HG03575 (cell line): ENCODE results near the gene ZNF586.
"Not testable (repeated sequence)": the region's sequence is repeated elsewhere in the genome, so short reads cannot be mapped to it uniquely, and the experiment has no call there.

Source experiments
- ATAC-seq: cut with Tn5 transposase; IDR thresholded peaks from one replicate; pipeline ENCODE4 v1.9.1; 2021; ENCODE audit not compliant: unreplicated experiment, insufficient number of reproducible peaks, low FRiP score; ENCODE audit errors: extremely low read depth

Gene ZNF586

DNA sequence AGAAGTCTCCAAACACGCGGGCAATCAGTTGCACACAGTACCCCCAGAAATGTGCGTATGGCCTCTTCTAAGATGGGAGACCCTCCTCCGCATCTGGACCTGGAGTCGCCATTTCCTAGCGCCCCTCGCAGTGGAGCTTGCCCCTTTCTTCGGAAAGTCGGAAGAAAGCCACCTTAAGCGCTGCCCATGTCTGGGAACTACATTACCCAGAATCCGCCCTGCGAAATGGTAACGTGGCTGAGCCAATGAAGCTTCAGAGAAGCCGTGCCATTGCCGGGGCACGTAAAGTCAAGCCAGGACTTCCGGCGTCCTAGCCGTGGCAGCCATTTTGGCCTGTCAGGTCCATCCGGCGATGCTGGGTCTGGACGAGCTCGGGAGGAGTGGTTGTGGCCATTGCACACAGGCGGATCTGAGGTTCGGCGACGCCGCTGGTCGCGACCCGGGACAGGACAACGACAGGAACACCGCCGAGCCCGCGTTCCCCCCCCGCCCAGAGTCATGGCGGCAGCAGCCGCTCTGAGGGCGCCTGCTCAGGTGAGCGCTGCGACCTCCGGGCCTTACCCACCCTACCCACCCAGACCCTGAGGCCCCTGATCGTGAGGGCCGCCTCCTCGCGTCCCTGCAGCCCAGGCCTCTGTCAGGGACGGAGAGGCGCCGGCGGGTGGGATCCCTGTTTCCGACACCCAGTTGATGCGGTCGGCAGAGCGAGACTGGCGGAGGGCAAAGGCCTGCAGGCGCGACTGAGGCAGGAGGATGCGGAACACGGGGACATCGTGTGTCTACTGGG lies at the start of gene ZNF586:
Gene ZNF586, plus strand, starts transcription at position 332 of the 787 bp plus-strand sequence. Its CDS starts 167 bp downstream, at position 499.
- peak; percentile 87 for ATAC-seq

DNA sequence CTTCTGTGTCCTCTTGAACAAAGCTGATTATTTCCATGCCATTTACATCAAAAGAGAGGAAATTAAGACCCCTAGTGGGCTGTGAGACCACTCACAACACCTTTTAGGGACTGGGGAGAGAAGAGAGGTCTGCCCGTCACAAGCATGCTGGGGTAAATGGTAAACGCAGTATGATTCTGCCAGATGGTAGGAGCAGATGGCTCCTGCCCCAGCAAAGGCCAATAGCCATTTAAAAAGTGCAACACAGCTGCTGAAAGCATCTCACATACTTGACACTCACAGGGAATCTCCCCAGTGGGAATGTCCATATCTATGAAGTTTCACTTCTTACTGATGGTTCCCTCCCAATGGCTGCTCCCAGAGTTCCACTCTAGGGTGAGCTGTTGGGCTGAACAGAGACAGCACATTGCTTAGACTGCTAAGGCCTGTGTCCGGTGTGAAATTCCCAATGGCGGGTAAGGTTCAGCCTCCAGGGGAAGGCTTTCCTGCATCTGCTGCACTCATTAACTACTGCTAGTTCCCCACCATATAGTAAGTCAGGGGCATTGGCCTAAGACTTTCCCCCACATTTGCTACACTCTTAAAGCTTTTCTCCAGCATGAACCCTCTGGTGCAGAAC lies 49.5 kb upstream of the ZNF586 start:
- no peak for ATAC-seq

DNA sequence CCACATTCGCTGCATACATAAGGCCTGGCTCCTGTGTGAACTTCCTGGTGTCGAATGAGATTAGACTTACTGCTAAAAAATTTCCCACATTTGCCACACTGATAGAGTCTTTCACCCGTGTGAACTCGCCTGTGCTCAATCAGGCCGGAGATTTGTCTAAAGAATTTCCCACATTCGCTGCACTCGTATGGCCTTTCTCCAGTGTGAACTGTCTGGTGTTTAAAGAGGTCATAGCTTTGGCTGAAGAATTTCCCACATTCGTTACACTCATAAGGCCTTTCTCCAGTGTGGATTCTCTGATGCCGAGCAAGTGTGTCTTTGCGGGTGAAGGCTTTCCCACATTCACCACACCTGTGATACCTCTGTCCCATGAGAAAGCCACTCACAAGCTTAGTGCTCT lies 48.6 kb upstream of the ZNF586 start:
- no peak for ATAC-seq

DNA sequence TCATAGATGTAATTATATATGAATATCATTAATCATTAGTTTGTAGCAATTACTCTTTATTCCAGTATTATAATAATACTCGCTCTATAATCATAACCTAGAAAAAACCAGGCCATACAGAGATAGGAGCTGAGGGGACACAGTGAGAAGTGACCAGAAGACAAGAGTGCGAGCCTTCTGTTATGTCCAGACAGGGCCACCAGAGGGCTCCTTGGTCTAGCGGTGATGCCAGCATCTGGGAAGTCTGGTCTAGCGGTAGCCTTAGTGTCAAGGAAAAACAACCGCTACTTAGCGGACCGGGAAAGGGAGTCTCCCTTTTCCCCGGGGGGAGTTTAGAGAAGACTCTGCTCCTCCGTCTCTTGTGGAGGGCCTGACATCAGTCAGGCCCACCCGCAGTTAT lies 31.2 kb upstream of the ZNF586 start:
- ATAC-seq: not testable (repeated sequence)

DNA sequence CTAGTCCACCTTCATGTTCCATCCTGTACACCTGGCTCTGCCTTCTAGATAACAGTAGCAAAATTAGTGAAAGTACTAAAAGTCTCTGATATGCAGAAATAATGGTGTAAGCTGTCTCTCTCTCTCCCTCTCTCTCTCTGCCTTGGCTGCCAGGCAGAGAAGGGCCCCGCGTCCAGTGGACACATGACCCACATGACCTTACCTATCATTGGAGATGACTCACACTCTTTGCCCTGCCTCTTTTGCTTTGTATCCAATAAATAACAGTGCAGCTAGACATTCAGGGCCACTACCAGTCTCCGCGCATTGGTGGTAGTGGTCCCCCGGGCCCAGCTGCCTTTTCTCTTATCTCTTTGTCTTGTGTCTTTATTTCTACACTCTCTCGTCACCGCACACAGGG lies 30.7 kb upstream of the ZNF586 start:
- ATAC-seq: not testable (repeated sequence)

DNA sequence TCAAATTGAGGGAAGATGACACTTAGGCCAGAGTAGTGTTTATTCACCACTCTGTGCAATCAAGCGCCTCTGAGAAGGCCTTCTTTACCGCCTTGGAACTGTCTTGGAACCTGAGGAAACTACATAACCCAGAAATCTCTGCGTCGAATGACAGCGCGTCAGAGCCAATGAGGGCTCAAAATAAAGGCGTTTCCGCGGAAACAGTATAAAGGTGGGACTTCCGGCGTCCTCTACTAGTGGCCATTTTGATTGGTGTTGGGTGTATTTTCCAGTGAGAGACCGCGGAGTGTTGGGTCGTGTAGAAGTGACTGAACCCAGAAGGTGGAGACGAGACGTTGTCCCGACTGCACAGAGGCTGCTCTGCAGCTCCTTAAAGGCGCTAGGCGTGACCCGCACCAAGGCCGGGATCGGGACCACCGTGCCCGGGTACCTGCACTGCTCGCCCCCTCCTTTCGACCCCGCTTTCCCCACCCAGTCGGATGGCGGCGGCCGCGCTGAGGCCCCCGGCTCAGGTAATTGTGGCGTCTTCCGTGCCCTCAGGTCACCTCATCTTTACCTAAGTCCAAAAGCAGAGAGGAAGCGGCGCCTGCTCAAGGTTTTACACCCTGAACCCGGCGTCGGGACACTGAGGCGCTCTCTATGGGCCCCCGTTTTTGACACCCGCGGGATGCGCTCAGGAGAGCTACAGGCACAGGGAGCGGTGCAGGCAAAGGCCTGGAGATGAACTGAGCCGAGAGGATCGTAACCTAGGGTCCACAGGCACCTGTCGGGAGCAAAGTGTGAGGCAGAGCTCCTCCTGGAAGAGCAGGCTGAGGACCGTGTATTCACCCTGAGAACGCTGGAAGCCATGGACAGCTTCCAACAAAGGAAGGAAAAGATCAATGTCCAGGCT lies 22.6 kb upstream of the ZNF586 start, which contains the start of gene ZNF776:
Gene ZNF776, plus strand, starts transcription at position 236 of the 892 bp plus-strand sequence. Its CDS starts 244 bp downstream, at position 480.
- ATAC-seq: peak; percentile 89

DNA sequence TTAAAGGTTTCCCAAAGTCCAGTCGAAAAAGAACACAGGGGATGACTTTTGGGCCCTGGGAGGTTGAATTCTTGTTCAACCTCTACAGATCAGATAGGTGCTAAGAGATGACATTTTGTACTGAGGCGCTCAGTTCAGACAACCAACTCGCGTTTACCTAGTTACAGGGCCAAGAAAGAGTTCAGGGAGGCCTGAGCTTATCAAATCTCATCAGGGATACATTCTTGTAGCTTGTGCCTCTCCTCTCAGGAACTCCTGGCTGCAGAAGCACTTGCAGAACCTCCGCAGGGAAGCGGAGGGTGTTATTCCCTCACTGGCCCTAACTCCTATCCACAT lies 22.0 kb upstream of the ZNF586 start:
- ATAC-seq: no peak

DNA sequence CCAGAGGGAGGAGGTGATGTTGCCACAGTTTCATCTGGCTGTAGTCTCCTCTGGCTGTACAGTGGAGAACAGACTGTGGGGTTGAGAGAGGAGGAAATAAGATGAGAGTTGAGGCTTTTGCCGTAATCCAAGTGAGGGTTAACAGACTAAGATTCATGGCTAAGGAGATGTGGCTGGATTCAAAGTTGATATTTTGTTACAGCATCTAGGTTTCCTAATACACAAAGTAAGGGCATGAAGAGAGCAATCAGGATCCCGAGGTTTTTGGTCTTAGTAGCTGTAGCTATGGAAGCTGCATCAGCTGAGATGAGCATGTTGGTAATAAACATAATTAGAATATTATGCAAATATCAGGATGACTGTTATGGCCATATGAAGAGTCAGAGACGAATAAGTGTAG lies 21.4 kb upstream of the ZNF586 start:
- no peak for ATAC-seq

DNA sequence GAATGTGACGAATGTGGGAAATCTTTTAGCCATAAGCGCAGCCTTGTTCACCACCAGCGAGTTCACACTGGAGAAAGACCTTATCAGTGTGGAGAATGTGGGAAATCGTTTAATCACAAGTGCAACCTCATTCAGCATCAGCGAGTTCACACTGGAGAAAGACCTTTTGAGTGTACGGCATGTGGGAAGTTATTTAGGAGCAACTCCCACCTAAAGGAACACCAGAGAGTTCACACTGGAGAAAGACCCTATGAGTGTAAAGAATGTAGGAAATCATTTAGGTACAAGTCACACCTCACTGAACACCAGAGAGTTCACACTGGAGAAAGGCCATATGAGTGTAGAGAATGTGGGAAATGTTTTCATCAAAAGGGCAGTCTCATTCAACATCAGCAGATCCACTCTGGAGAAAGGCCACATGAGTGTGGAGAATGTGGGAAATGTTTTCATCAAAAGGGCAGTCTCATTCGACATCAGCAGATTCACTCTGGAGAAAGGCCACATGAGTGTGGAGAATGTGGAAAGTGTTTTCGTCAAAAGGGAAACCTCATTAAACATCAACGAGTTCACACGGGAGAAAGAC lies 15.3 kb upstream of the ZNF586 start:
- no peak for ATAC-seq

DNA sequence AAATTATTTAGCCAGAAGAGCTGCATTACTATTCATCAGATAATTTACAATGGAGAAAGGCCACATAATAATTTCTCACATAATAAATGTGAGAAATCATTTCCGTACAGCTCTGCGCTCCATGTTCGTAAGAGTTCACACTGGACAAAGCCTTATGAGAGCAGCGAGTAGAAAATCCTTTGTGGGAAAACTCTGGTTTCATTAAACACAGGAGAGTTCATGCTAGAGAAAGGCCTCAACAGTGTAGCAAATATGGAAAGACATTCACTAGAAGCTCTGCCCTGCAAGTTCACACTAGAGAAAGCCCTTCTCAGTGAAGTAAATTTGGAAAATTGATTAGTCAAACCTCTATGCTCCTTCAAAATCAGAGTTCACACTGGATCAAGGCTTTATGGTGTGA lies 14.4 kb upstream of the ZNF586 start:
- no peak for ATAC-seq

DNA sequence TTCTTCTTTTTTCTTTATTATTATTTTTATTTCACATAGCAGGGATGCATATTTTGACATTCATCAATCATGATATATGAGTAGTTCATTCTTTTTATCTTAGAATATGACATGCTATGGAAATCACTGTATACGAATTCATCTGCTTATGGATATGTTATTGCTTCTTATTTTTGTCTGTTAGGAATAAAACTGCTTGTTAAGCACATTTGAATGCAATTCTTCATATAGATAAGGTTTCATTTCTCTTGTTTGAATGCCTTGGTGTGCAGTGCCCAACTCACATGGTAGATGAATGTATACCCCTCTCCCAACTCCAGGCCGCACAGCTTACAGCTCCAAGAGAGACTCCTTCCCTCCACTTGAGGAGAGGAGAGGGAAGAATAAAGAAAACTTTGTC lies 11.5 kb upstream of the ZNF586 start:
- ATAC-seq: no peak

DNA sequence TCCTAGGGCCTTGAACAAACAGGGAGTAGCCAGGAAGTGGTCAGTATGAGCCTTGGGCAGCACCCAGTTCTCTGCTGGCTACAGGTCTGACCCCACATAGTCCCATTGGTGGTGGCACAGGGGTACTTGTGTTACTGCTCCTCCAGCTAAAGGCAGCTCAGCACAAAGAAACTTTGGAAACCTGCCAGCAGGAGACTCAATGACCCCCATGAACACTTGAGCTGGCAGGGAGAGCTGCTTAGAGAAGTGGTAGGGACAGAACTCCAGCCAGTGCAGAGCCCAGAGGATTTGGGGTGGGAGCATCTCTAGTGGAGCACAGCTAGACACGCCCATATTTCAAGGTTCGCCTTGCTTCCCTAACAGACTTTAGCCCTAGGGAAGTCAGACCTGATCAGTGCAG lies 10.4 kb upstream of the ZNF586 start:
- ATAC-seq: no peak

DNA sequence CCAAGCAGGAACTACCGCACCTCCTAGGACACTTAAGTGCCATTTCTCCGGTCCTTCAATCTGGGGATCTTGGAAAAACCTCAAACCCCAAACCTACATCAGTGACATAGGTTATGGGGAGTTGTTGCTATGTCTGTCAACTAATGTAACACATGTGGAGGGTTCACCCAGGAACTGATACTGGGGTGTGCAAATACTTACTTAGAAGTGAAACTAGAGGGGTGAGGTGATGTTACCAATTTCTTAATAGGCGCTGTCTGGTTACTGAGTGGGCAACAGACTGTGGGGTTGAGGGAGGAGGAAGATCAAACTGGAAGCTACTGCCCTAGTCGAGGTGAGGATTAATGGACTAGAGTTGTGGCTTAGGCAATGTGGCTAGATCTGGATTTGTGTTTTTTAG lies 1.9 kb downstream of the ZNF586 start:
- ATAC-seq: no peak

DNA sequence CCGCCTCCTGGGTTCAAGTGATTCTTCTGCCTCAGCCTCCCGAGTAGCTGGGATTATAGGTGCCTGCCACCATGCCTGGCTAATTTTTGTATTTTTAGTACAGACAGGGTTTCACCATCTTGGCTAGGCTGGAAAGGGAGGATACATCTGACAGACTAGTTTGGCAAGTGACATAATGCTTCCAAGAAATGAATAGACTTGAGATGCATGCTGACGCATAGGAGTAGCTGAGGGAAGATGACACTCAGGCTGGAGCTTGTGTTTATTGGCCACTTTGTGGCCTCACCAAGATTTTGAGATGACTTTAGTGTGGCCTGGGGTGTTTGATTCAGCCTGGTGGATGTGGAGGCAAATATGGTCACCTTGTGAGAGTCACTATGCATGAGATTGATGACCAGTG lies 4.0 kb downstream of the ZNF586 start:
- no peak for ATAC-seq

DNA sequence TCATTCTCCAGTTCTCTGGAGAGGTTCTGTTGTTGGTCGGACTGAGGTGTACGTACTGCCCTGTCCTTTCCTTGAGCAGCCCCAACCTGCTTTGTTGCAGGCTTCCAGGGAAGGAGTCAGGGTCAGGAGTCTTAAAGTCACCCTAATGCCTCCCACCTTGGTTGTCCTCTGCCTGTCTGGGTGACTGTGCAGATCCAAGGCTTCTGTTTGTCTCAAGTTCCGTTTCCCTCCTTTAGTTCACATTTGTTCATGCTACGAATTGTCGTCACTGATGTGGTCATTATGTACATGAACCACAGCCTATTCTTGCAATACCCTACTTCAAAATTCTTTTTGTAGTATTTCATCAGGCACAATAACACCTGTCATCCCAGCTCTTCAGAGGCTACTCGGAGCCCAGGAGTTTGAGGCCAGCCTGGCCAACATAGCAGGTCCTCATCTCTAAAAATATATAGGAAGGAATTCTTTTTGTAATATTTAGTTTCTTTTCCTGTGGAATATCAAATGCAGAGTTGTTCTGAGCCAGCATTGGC lies 7.4 kb downstream of the ZNF586 start:
- no peak for ATAC-seq

DNA sequence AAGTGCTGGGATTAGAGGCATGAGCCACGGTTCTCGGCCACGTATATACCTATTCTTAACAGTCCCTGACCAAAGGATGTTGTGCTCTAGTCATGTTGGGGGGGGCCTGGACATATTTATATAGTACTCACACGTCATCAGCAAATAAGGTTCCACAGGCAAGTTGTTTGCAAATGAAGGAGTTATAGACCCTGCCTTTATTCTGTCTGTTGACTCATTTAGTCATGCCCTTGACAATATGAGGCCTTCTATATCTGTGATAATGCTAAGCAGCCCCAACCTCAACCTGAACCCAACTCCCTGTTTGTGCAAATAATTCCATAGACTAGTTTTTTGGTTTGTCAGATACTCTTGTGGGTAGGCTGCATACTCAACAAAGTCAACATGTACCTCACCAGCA lies 8.9 kb downstream of the ZNF586 start:
- no peak for ATAC-seq

DNA sequence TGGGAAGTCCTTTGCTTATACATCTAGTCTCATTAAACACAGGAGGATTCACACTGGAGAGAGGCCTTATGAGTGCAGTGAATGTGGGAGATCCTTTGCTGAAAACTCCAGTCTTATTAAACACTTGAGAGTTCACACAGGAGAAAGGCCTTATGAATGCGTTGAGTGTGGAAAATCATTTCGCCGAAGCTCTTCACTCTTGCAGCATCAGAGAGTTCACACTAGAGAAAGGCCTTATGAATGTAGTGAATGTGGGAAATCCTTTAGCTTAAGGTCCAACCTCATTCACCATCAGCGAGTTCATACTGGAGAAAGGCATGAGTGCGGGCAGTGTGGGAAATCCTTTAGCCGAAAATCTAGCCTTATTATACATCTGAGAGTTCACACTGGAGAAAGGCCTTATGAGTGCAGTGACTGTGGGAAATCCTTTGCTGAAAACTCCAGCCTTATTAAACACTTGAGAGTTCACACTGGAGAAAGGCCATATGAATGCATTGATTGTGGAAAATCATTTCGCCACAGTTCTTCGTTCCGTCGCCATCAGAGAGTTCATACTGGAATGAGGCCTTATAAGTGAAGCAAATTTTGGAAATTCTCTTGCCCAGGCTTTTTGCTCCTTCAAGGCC lies 9.9 kb downstream of the ZNF586 start:
- ATAC-seq: no peak

DNA sequence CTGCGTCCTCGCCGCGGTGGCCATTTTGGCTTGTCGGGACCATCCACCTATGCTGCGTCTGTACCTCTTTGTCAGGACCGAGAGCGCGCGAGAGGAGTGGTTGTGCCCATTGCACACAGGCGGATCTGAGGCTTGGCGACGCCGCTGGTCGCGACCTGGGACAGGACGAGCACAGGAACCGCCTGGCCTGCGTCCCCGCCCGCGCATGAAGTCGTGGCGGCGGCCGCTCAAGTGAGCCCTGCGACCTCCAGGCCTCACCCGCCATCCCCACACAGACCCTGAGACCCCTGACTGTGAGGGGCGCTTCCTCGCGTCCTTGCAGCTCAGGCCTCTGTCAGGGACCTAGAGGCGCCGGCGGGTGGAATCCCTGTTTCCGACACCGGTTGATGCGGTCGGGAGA lies 16.8 kb downstream of the ZNF586 start:
- no peak for ATAC-seq

DNA sequence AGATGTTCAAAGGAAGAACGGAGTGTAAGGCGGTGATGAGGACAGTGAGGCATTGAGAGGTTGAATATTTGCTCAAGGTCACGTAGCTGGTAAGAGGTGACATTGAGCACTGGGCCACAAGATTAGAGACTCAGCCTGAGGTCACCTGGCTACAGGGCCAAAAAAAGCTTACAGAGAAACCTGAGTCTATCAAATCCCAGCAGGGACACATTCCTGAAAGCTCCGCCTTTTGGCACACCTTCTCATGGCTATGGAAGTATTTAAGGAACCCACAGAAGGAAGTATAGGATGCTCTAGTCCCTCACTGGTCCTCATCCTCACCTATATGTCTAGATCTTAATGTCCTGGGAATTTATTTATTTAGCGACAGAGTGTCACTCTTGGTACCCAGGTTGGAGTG lies 17.4 kb downstream of the ZNF586 start:
- no peak for ATAC-seq
